GM12872 (cell line): ENCODE results near the gene SRRM3.

Experiments used
- TF ChIP-seq, protein P1 (sequence below): IDR thresholded peaks from 3 replicates; pipeline ENCODE4 v1.5.1; 2011; ENCODE audit warnings: low read depth, mild to moderate bottlenecking, low read length, moderate library complexity; ENCODE audit not compliant: insufficient read depth

Gene SRRM3

DNA sequence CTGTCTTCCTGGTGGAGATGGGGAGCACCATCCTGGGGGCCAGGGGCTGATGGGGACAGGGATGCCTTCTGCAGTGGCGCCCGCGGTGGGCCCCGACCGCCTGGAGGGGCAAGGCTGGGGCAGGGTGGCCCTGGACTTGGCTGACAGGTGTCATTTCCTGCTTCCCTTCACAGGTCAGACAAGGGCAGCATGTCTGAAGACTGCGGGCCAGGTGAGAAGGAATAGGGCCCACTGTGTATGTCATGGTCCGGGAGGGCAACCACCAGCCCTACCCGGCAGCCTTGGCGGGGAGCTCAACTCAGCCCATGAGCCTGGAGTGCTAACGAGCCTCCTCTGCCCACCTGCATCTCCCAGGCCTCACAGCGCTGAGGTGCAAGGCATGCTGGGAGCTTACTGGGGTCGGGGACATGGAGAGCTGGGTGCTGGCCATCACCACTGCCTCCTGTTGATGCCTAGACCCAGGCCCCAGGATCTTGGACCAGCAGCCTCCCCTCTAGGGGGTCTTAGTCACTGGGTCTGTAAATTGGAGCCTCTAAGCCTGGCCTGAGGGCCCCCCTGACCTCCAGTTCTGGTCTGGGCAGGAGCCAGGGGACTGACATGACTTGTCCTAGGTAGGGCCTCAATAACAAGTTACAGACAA is 28.0 kb upstream of the SRRM3 start:
- TF ChIP-seq, protein P1, sequence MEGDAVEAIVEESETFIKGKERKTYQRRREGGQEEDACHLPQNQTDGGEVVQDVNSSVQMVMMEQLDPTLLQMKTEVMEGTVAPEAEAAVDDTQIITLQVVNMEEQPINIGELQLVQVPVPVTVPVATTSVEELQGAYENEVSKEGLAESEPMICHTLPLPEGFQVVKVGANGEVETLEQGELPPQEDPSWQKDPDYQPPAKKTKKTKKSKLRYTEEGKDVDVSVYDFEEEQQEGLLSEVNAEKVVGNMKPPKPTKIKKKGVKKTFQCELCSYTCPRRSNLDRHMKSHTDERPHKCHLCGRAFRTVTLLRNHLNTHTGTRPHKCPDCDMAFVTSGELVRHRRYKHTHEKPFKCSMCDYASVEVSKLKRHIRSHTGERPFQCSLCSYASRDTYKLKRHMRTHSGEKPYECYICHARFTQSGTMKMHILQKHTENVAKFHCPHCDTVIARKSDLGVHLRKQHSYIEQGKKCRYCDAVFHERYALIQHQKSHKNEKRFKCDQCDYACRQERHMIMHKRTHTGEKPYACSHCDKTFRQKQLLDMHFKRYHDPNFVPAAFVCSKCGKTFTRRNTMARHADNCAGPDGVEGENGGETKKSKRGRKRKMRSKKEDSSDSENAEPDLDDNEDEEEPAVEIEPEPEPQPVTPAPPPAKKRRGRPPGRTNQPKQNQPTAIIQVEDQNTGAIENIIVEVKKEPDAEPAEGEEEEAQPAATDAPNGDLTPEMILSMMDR = no peak

DNA sequence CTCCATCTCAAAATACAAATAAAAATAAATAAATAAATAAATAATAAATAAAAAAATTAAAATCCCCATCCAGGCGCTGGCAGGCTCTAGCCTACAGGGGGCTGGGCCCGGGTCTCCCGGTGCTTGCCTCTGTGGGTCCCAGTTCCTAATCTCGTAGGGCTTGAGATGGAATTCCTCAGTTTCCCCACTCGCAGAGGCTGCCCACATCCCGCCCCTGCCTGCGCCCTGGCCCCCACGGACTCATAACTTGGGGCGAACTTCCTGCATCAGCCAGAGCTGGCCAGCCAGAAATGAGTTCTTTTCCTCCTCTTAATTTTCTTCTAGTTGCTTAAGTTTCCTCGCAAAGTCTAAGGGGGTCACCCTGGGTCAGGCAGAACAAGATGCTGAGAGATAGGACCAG is 22.0 kb upstream of the SRRM3 start:
- TF ChIP-seq, protein P1 = no peak

DNA sequence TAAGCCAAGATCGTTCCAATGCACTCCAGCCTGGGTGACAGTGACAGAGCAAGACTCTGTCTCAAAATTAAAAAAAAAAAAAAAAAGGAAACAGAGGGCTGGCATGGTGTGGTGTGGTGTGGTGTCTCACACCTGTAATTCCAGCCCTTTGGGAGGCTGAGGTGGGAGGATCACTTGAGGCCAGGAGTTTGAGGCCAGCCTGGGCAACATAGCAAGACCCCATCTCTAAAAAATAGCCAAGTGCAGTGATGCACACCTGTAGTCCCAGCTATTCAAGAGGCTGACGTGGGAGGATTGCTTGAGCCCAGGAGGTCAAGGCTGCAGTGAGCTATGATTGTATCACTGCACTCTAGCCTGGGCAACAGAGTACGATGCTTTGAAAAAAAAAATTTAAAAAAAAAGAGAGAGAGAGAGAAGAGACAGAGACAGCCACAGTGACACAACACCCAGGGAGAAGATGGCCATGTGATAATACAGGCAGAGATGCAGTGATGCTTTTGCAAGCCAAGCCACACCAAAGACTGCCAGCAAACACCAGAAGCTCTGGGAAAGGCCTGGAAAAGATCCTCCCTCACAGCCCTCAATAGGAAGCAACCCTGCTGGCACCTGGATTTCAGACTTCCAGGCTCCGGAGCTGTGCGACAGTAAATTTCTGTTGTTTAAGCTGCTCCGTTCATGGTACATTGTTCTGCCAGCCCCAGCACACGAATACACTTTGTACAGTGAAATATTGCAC is 19.3 kb upstream of the SRRM3 start:
- TF ChIP-seq, protein P1 = no peak

DNA sequence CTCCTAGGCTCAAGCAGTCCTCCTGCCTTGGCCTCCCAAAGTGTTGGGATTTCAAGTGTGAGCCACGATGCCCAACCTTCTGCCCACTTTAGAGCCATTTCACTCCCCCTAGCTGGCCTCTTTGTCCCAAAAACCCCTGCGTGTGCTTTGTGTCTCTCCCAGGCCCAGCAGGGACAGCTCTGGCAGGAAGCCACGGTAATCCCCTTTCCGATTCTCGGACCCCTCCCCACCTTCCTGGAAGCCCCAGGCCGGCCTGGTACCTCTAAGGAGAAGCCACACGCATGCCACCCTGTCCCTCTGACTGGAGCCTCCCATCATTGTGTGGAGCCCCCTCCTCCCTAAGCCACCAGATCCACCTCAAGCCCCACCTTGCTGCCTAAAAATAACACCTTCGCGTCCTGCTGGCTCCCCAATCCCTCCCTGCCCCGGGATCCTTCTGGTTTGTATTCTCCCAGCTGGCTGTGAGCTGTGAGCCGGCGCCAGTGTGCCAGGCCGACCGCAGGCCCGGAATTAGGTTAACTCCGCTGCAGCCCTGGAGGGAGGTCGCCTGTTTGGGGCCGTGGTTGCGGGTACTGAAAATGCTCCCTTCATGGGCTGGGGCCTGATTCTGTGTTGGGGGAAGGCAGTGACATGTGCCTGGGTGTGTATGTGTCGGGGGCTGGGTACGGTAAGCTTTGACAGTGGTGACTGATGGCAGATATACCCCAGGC is 16.4 kb upstream of the SRRM3 start:
- TF ChIP-seq, protein P1 = no peak

DNA sequence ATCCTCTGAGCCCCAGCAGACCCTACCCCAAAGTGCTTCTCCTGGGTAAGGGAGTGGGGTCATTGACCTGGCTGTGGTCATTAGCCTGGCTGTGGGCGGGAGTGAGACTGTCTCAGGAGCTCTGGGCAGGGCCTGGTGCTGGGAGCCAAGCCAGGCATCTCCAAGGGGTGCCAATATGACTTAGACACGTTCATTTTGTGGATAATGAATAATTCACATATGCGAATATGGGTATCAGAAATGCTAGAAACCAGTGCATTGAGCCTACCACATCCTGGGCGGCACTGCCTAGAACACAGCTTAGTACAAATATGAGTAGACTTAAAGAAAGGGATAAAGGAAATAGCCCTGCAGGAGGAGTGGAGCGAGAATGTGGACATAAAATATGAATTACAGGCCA is 14.4 kb upstream of the SRRM3 start:
- TF ChIP-seq, protein P1 = no peak

DNA sequence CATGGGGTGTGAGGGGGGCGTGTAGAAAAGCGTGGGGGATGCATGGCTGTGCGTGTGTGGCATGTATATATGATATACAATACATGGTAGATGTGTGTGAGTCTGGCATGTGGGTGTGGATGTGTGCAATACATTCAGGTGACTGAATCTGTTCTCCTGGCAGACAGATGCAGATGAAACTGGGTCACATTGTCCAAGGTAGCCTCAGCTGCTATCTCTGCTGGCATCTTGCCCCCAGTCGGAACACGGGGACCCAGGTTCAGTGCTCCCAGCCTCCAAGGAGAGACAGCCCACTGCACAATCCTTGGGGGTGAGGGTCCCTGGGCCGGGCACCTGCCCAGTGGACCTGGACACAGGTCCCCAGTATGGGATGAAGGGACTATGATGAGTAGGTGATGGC is 12.4 kb upstream of the SRRM3 start:
- TF ChIP-seq, protein P1 = no peak

DNA sequence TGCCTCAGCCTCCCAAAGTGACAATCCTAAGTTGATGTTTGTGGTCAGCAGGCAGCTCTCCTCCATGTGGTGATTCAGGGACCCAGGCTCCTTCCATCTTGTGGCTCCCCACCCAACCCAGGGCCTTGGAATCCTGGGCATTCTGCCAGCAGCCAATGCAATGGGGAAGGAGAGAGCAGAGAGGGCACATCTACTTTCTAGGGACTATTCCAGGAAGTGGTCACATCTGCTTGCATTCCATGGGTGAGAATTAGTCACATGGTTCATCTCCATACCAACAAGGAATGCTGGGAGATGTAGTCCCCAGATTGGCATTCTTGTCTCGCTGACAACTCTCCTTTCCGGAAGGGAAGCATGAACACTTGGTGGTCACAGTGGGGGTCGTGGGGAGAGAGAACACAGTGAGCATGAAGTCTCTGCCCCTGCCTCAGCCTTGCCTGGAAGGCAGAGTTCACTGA is 9.9 kb upstream of the SRRM3 start:
- TF ChIP-seq, protein P1 = no peak
